ENCODE data around the gene HARBI1.

Gene HARBI1, protein sequence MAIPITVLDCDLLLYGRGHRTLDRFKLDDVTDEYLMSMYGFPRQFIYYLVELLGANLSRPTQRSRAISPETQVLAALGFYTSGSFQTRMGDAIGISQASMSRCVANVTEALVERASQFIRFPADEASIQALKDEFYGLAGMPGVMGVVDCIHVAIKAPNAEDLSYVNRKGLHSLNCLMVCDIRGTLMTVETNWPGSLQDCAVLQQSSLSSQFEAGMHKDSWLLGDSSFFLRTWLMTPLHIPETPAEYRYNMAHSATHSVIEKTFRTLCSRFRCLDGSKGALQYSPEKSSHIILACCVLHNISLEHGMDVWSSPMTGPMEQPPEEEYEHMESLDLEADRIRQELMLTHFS

DNA sequence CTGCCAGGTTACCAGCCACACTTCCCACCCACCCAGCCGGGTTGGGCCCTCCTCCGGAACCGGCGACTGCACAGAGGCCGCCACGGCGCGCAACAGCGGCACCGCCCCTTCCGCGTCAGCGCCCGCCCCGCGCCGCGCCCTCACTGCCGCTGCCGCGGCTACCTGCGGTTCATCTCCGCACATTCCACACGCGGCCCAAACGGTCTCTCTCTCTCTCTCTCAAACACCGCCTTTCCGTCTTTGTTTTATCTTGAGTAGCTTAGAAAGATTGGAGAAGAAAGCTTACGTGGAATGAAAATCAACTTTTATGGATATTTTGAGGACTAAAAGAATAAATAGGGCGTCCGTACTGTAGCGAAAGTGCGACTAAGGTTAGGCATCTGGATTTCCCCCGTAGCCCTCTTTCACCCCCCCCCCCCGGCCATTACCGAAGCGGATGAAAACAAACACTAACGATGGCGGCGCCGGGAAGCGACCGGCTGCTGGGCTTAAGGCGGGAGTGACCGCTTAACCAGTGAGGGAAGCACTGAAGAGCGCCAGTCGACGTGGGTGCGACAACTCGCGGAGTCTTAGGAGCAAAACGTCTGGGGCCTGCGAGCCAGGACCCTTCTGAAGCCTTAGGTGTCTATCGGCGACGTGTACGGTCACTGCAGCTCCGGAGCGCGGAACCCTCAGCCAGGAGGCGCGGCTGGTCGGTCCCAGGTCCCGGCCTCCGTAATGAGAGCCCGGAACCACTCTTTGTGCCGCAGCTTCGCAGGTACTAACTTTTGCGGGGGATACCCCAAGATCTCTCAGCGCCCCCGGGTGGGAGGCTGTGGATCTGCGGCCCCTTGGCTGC is at the start of gene HARBI1, which contains the start of gene ATG13:
TSS of gene HARBI1 (minus strand) at position 94 of the 838 bp plus-strand sequence. CDS start 990 bp downstream, outside the sequence.
TSS of gene ATG13 (plus strand) at position 420 of the 838 bp plus-strand sequence. CDS start 26,739 bp downstream, outside the sequence.
- Histone ChIP-seq H3K4me3 (ENCODE audit: low read length) (peak within 1 kb of the TSS; percentile 99), H3K9me3 (ENCODE audit: control insufficient read depth, low read length) (no peaks in the 10 kb centered on the region), H3K27me3 (replicated peaks; ENCODE audit: control insufficient read depth, insufficient read depth, low read length) (no peaks in the 10 kb centered on the region), H3K9ac (ENCODE audit: low read length) (peak within 1 kb of the TSS; percentile 99), H3K36me3 (ENCODE audit: control insufficient read depth, insufficient read depth, low read length, severe bottlenecking) (peaks cover 8% of the 10 kb centered on the region), H3K4me1 (ENCODE audit: control insufficient read depth, insufficient read depth, low read length) (peaks cover 27% of the 10 kb centered on the region)
- DNase-seq (ENCODE audit: low read depth) = peak; percentile 95

- Histone ChIP-seq H3K4me3 (ENCODE audit: low read length) (no peak overlapping the region), H3K27me3 (replicated peaks; ENCODE audit: control insufficient read depth, insufficient read depth, low read length) (no peaks in the 10 kb centered on the region), H3K4me1 (ENCODE audit: control insufficient read depth, insufficient read depth, low read length) (peaks cover 41% of the 10 kb centered on the region), H3K9me3 (ENCODE audit: control insufficient read depth, low read length) (no peaks in the 10 kb centered on the region), H3K9ac (ENCODE audit: low read length) (peak overlapping the region; percentile 27), H3K36me3 (ENCODE audit: control insufficient read depth, insufficient read depth, low read length, severe bottlenecking) (peaks cover 59% of the 10 kb centered on the region)
- no peak for DNase-seq (ENCODE audit: low read depth)
These were observed 49.5 kb upstream of the HARBI1 start for GRCh38 chr11:46666516-46666915.

- H3K9me3 ChIP-seq (ENCODE audit: control insufficient read depth, low read length) = no peaks in the 10 kb centered on the region
- peaks cover 32% of the 10 kb centered on the region for H3K4me1 ChIP-seq (ENCODE audit: control insufficient read depth, insufficient read depth, low read length)
- no peak overlapping the region for H3K4me3 ChIP-seq (ENCODE audit: low read length)
- no peaks in the 10 kb centered on the region for H3K27me3 ChIP-seq (replicated peaks; ENCODE audit: control insufficient read depth, insufficient read depth, low read length)
- H3K9ac ChIP-seq (ENCODE audit: low read length) = no peak overlapping the region
- no peak for DNase-seq (ENCODE audit: low read depth)
- peaks cover 61% of the 10 kb centered on the region for H3K36me3 ChIP-seq (ENCODE audit: control insufficient read depth, insufficient read depth, low read length, severe bottlenecking)
These were observed 48.3 kb upstream of the HARBI1 start for GRCh38 chr11:46665356-46665755.

- H3K9me3 ChIP-seq (ENCODE audit: control insufficient read depth, low read length) = no peaks in the 10 kb centered on the region
- peaks cover 38% of the 10 kb centered on the region for H3K4me1 ChIP-seq (ENCODE audit: control insufficient read depth, insufficient read depth, low read length)
- no peak overlapping the region for H3K9ac ChIP-seq (ENCODE audit: low read length)
- no peak overlapping the region for H3K4me3 ChIP-seq (ENCODE audit: low read length)
- H3K36me3 ChIP-seq (ENCODE audit: control insufficient read depth, insufficient read depth, low read length, severe bottlenecking) = peaks cover 57% of the 10 kb centered on the region
- DNase-seq (ENCODE audit: low read depth) = no peak
- no peaks in the 10 kb centered on the region for H3K27me3 ChIP-seq (replicated peaks; ENCODE audit: control insufficient read depth, insufficient read depth, low read length)
These were observed 47.6 kb upstream of the HARBI1 start for GRCh38 chr11:46664612-46665011.

GRCh38 chr11:46663277-46663940 is 46.4 kb upstream of the HARBI1 start:
- Histone ChIP-seq H3K9me3 (ENCODE audit: control insufficient read depth, low read length) (no peaks in the 10 kb centered on the region), H3K4me3 (ENCODE audit: low read length) (no peak overlapping the region), H3K27me3 (replicated peaks; ENCODE audit: control insufficient read depth, insufficient read depth, low read length) (no peaks in the 10 kb centered on the region), H3K4me1 (ENCODE audit: control insufficient read depth, insufficient read depth, low read length) (peaks cover 50% of the 10 kb centered on the region), H3K9ac (ENCODE audit: low read length) (peak overlapping the region; percentile 26), H3K36me3 (ENCODE audit: control insufficient read depth, insufficient read depth, low read length, severe bottlenecking) (peaks cover 52% of the 10 kb centered on the region)
- no peak for DNase-seq (ENCODE audit: low read depth)

GRCh38 chr11:46662366-46662765 is 45.3 kb upstream of the HARBI1 start:
- no peak for DNase-seq (ENCODE audit: low read depth)
- peaks cover 45% of the 10 kb centered on the region for H3K36me3 ChIP-seq (ENCODE audit: control insufficient read depth, insufficient read depth, low read length, severe bottlenecking)
- H3K4me3 ChIP-seq (ENCODE audit: low read length) = no peak overlapping the region
- H3K9ac ChIP-seq (ENCODE audit: low read length) = no peak overlapping the region
- H3K27me3 ChIP-seq (replicated peaks; ENCODE audit: control insufficient read depth, insufficient read depth, low read length) = no peaks in the 10 kb centered on the region
- no peaks in the 10 kb centered on the region for H3K9me3 ChIP-seq (ENCODE audit: control insufficient read depth, low read length)
- peaks cover 55% of the 10 kb centered on the region for H3K4me1 ChIP-seq (ENCODE audit: control insufficient read depth, insufficient read depth, low read length)

DNA sequence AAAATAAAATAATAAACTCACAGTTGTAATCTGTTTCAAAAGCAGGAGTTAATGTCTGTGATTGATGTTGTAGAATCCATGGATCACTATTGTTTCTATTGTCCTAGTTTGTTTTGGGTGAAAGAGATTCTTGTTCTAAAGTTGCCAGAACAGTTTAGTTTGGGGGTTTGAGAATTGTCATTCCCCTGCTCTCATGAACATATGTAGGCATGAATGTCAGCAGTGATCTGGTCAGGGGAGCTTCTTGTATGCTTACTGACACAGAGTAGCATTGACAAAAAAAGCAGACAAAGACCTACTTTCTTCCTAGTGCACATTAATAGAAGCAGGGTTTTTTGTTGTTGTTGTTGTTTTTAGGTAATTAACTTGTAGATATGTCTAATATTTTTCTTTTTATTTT is 44.8 kb upstream of the HARBI1 start:
- H3K36me3 ChIP-seq (ENCODE audit: control insufficient read depth, insufficient read depth, low read length, severe bottlenecking) = peaks cover 50% of the 10 kb centered on the region
- H3K4me1 ChIP-seq (ENCODE audit: control insufficient read depth, insufficient read depth, low read length) = peaks cover 52% of the 10 kb centered on the region
- DNase-seq (ENCODE audit: low read depth) = no peak
- no peaks in the 10 kb centered on the region for H3K27me3 ChIP-seq (replicated peaks; ENCODE audit: control insufficient read depth, insufficient read depth, low read length)
- H3K4me3 ChIP-seq (ENCODE audit: low read length) = no peak overlapping the region
- H3K9me3 ChIP-seq (ENCODE audit: control insufficient read depth, low read length) = no peaks in the 10 kb centered on the region
- H3K9ac ChIP-seq (ENCODE audit: low read length) = no peak overlapping the region

GRCh38 chr11:46659908-46660307 is 42.9 kb upstream of the HARBI1 start:
- peak overlapping the region; percentile 45 for H3K9ac ChIP-seq (ENCODE audit: low read length)
- no peaks in the 10 kb centered on the region for H3K9me3 ChIP-seq (ENCODE audit: control insufficient read depth, low read length)
- no peaks in the 10 kb centered on the region for H3K27me3 ChIP-seq (replicated peaks; ENCODE audit: control insufficient read depth, insufficient read depth, low read length)
- peaks cover 59% of the 10 kb centered on the region for H3K36me3 ChIP-seq (ENCODE audit: control insufficient read depth, insufficient read depth, low read length, severe bottlenecking)
- H3K4me3 ChIP-seq (ENCODE audit: low read length) = peak overlapping the region; percentile 14
- peak; percentile 82 for DNase-seq (ENCODE audit: low read depth)
- H3K4me1 ChIP-seq (ENCODE audit: control insufficient read depth, insufficient read depth, low read length) = peaks cover 50% of the 10 kb centered on the region

DNA sequence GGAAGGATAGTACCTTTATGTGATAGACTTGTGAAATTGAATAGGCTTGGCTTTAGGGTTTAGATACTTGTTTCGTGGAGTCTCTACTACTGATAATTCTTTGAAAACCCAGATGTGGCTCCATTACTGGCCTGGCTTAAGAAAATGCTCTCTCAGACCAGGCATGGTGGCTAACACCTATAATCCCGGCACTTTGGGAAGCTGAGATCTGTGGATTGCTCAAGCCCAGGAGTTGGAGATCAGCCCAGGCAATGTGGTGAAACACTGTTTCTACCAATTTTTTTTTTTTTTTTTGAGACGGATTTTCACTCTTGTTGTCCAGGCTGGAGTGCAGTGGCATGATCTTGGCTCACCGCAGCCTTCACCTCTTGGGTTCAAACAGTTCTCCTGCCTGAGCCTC is 41.2 kb upstream of the HARBI1 start:
- peak; percentile 79 for DNase-seq (ENCODE audit: low read depth)
- H3K9ac ChIP-seq (ENCODE audit: low read length) = peak overlapping the region; percentile 59
- H3K4me1 ChIP-seq (ENCODE audit: control insufficient read depth, insufficient read depth, low read length) = peaks cover 42% of the 10 kb centered on the region
- H3K36me3 ChIP-seq (ENCODE audit: control insufficient read depth, insufficient read depth, low read length, severe bottlenecking) = peaks cover 49% of the 10 kb centered on the region
- no peaks in the 10 kb centered on the region for H3K27me3 ChIP-seq (replicated peaks; ENCODE audit: control insufficient read depth, insufficient read depth, low read length)
- no peaks in the 10 kb centered on the region for H3K9me3 ChIP-seq (ENCODE audit: control insufficient read depth, low read length)
- H3K4me3 ChIP-seq (ENCODE audit: low read length) = peak overlapping the region; percentile 13

GRCh38 chr11:46657186-46657585 is 40.2 kb upstream of the HARBI1 start:
- Histone ChIP-seq H3K36me3 (ENCODE audit: control insufficient read depth, insufficient read depth, low read length, severe bottlenecking) (peaks cover 53% of the 10 kb centered on the region), H3K4me3 (ENCODE audit: low read length) (no peak overlapping the region), H3K27me3 (replicated peaks; ENCODE audit: control insufficient read depth, insufficient read depth, low read length) (no peaks in the 10 kb centered on the region), H3K4me1 (ENCODE audit: control insufficient read depth, insufficient read depth, low read length) (peaks cover 42% of the 10 kb centered on the region), H3K9me3 (ENCODE audit: control insufficient read depth, low read length) (no peaks in the 10 kb centered on the region), H3K9ac (ENCODE audit: low read length) (peak overlapping the region; percentile 59)
- DNase-seq (ENCODE audit: low read depth) = no peak

- Histone ChIP-seq H3K27me3 (replicated peaks; ENCODE audit: control insufficient read depth, insufficient read depth, low read length) (no peaks in the 10 kb centered on the region), H3K4me3 (ENCODE audit: low read length) (no peak overlapping the region), H3K9ac (ENCODE audit: low read length) (no peak overlapping the region), H3K9me3 (ENCODE audit: control insufficient read depth, low read length) (no peaks in the 10 kb centered on the region), H3K4me1 (ENCODE audit: control insufficient read depth, insufficient read depth, low read length) (peaks cover 44% of the 10 kb centered on the region), H3K36me3 (ENCODE audit: control insufficient read depth, insufficient read depth, low read length, severe bottlenecking) (peaks cover 61% of the 10 kb centered on the region)
- no peak for DNase-seq (ENCODE audit: low read depth)
These were observed 38.6 kb upstream of the HARBI1 start for GRCh38 chr11:46655631-46656030.
